Kidney (tissue), 14 donors: Measurements from ENCODE around the gene MLN. TPM values are rescaled to one million over a fixed set of nuclear protein-coding genes. Genes with fewer than 3 reads are reported as not detected.

Experiments used
- DNase-seq, 5 donors: peaks; one replicate each; pipeline ENCODE4 v3.0.0-alpha.2; 2013 to 2020
- FAIRE-seq: peaks from 2 replicates; lab custom pipeline; 2012; peaks lifted over from hg19 to GRCh38; lab: Jason Lieb, UNC
- H3K27ac ChIP-seq, 2 donors: one replicate each; pipeline ENCODE4 v1.7.0; 2013; ENCODE audit warnings: low read depth in 2 of 2, low read length in 2 of 2, inconsistent platforms in 1 of 2
- H3K27me3 ChIP-seq: one replicate; pipeline ENCODE4 v1.7.1; 2013; ENCODE audit warnings: low read length, inconsistent platforms; ENCODE audit not compliant: control insufficient read depth, insufficient read depth
- H3K36me3 ChIP-seq, 3 donors: one replicate each; pipeline versions ENCODE4 v1.7.0 to v1.7.1; 2013; ENCODE audit warnings: low read length in 3 of 3, control low read depth in 1 of 3, inconsistent platforms in 1 of 3; ENCODE audit not compliant: insufficient read depth in 3 of 3, control insufficient read depth in 2 of 3
- H3K4me1 ChIP-seq, 3 donors: one replicate each; pipeline versions ENCODE4 v1.7.0 to v1.7.1; 2013; ENCODE audit warnings: low read length in 3 of 3, inconsistent platforms in 1 of 3, low read depth in 1 of 3; ENCODE audit not compliant: control insufficient read depth in 2 of 3, insufficient read depth in 2 of 3
- H3K4me3 ChIP-seq, 3 donors: one replicate each; pipeline versions ENCODE4 v1.7.0 to v1.8.1; 2013; ENCODE audit warnings: low read length in 3 of 3, control low read depth in 1 of 3, inconsistent platforms in 1 of 3
- H3K9ac ChIP-seq, 3 donors: one replicate each; pipeline versions ENCODE4 v1.7.0 to v1.7.1; 2013; ENCODE audit warnings: low read length in 3 of 3, control low read depth in 1 of 3, inconsistent platforms in 1 of 3
- H3K9me3 ChIP-seq, 3 donors: one replicate each; pipeline versions ENCODE4 v1.7.0 to v1.7.1; 2013; ENCODE audit warnings: low read length in 3 of 3, control low read depth in 1 of 3, inconsistent platforms in 1 of 3; ENCODE audit not compliant: control insufficient read depth in 2 of 3, insufficient read depth in 1 of 3
- CTCF ChIP-seq: IDR thresholded peaks from 3 replicates; pipeline ENCODE4 v1.5.1; 2012; ENCODE audit warnings: mild to moderate bottlenecking, moderate library complexity, borderline replicate concordance; ENCODE audit not compliant: insufficient read depth; ENCODE audit errors: extremely low read depth
- intact Hi-C: fragments of 100-400 bp; cut with DNase I; formaldehyde crosslinking; loops from one replicate; pipeline ENCODE4 v1.11.1; 2022
- polyA plus RNA-seq: library from polyadenylated mRNA; stranded (reverse); fragments of 350-450 nt; fragmentation: Illumina TruSeq; extraction: RNeasy Lipid Tissue Mini Kit (QIAGEN cat#74804); gene quantifications from one replicate; pipeline ENCODE4 v1.2.3, GENCODE V29; 2014; ENCODE audit warnings: low read depth, low replicate concordance; ENCODE audit not compliant: insufficient read depth
- total RNA-seq: library from RNA; stranded (reverse); fragmentation: NEBNext Ultra II Directional; extraction: Animal tissue kit (Norgen Biotek cat#: 25700); gene quantifications from one replicate; pipeline ENCODE4 v1.2.1, GENCODE V29; 2021
- donor health status: control.
- donor health status: control.
- donor health status: control.
- donor health status: control.
- donor health status: control.
- donor health status: DM: yes; HTN: yes; CAD: no.
- donor health status: Normal renal cell carcinoma (clear cell type).

MLN gene
- total and polyA plus RNA-seq, 2 donors from 2014 or later = not detected

- no peak for DNase-seq
- Histone ChIP-seq H3K4me1 (peaks cover 0 to 11% (median 8%) of the 10 kb centered on the region in 3 donors), H3K27ac (no peak overlapping the region), H3K4me3 (no peak overlapping the region), H3K27me3 (no peaks in the 10 kb centered on the region), H3K36me3 (peaks cover 16 to 71% (median 53%) of the 10 kb centered on the region in 3 donors), H3K9ac (no peak overlapping the region), H3K9me3 (no peaks in the 10 kb centered on the region)
- TF ChIP-seq CTCF = no peak
- intact Hi-C loops = no loop called here
- FAIRE-seq = no peak
Measured at GRCh38 chr6:33774774-33775173, 29.0 kb downstream of the MLN start.

- intact Hi-C loops = no loop called here
- H3K4me1 ChIP-seq = peaks cover 0 to 11% (median 8%) of the 10 kb centered on the region in 3 donors
- peaks cover 13 to 54% (median 39%) of the 10 kb centered on the region in 3 donors for H3K36me3 ChIP-seq
- H3K9ac ChIP-seq = no peak overlapping the region
- H3K27ac ChIP-seq = no peak overlapping the region
- TF ChIP-seq CTCF = no peak
- H3K4me3 ChIP-seq = no peak overlapping the region
- FAIRE-seq = no peak
- H3K27me3 ChIP-seq = no peaks in the 10 kb centered on the region
- no peak for DNase-seq
- H3K9me3 ChIP-seq = no peaks in the 10 kb centered on the region
Measured at GRCh38 chr6:33772902-33773472, 30.8 kb downstream of the MLN start.

- peaks cover 0 to 11% (median 8%) of the 10 kb centered on the region in 3 donors for H3K4me1 ChIP-seq
- DNase-seq (peak in 1 of 5 donors; percentile 81), FAIRE-seq (no peak)
- peak overlapping the region in 1 of 2 donors; percentile 50 for H3K27ac ChIP-seq
- intact Hi-C loops = no loop called here
- H3K36me3 ChIP-seq = peaks cover 11 to 46% (median 34%) of the 10 kb centered on the region in 3 donors
- no peak for TF ChIP-seq CTCF
- H3K9ac ChIP-seq = peak overlapping the region in 1 of 3 donors; percentile 5
- H3K9me3 ChIP-seq = no peaks in the 10 kb centered on the region
- H3K4me3 ChIP-seq = no peak overlapping the region
- H3K27me3 ChIP-seq = no peaks in the 10 kb centered on the region
Measured at GRCh38 chr6:33772082-33772830, 31.5 kb downstream of the MLN start.
